HG03460 (cell line): Measurements from ENCODE around the gene MCTS1.
"Not testable (repeated sequence)": the region's sequence is repeated elsewhere in the genome, so short reads cannot be mapped to it uniquely, and the experiment has no call there.

Source experiments
- ATAC-seq: cut with Tn5 transposase; IDR thresholded peaks from one replicate; pipeline ENCODE4 v1.9.1; 2021; ENCODE audit not compliant: unreplicated experiment

The MCTS1 gene

GRCh38 chrX:120603707-120604360 lies at the start of gene MCTS1:
Gene MCTS1, plus strand, starts transcription at chrX:120604101. Its CDS starts 136 bp downstream, at chrX:120604237.
- ATAC-seq: peak; percentile 96

- ATAC-seq: no peak
Observed at GRCh38 chrX:120556251-120556650, 47.6 kb upstream of the MCTS1 start.

GRCh38 chrX:120559804-120560203 lies 44.1 kb upstream of the MCTS1 start:
- no peak for ATAC-seq

GRCh38 chrX:120560405-120560841 lies 43.5 kb upstream of the MCTS1 start:
- ATAC-seq: peak; percentile 38

GRCh38 chrX:120560842-120561633 lies 42.9 kb upstream of the MCTS1 start, which contains the start of gene CUL4B:
Gene CUL4B, minus strand, starts transcription at chrX:120560962. Its CDS starts 324 bp downstream, at chrX:120560638.
- ATAC-seq: peak; percentile 74

GRCh38 chrX:120561634-120562568 lies 42.0 kb upstream of the MCTS1 start:
- ATAC-seq: no peak

GRCh38 chrX:120562569-120562926 lies 41.4 kb upstream of the MCTS1 start:
- ATAC-seq: no peak

GRCh38 chrX:120564925-120565324 lies 39.0 kb upstream of the MCTS1 start:
- no peak for ATAC-seq

- ATAC-seq: no peak
Observed at GRCh38 chrX:120566817-120567216, 37.1 kb upstream of the MCTS1 start.

GRCh38 chrX:120568035-120568434 lies 35.9 kb upstream of the MCTS1 start:
- ATAC-seq: no peak

- ATAC-seq: no peak
Observed at GRCh38 chrX:120568609-120569008, 35.3 kb upstream of the MCTS1 start.

GRCh38 chrX:120570011-120570600 lies 33.8 kb upstream of the MCTS1 start:
- ATAC-seq: no peak

GRCh38 chrX:120573806-120574205 lies 30.1 kb upstream of the MCTS1 start:
- not testable (repeated sequence) for ATAC-seq

- no peak for ATAC-seq
Observed at GRCh38 chrX:120575379-120576114, 28.4 kb upstream of the MCTS1 start.

GRCh38 chrX:120585702-120586101 lies 18.2 kb upstream of the MCTS1 start:
- no peak for ATAC-seq

GRCh38 chrX:120604361-120604782 lies 471 bp downstream of the MCTS1 start:
- ATAC-seq: peak; percentile 74

- ATAC-seq: no peak
Observed at GRCh38 chrX:120612086-120612485, 8.2 kb downstream of the MCTS1 start.

- no peak for ATAC-seq
Observed at GRCh38 chrX:120614816-120615215, 10.9 kb downstream of the MCTS1 start.

GRCh38 chrX:120617996-120618630 lies 14.2 kb downstream of the MCTS1 start:
- no peak for ATAC-seq

- no peak for ATAC-seq
Observed at GRCh38 chrX:120625371-120625770, 21.5 kb downstream of the MCTS1 start.
